ENCODE data around the gene DHRSX. TPM values are rescaled to one million over a fixed set of nuclear protein-coding genes. Genes with fewer than 3 reads are reported as not detected.

DHRSX gene
- total and polyA plus RNA-seq, 2 of the 13 experiments (the other 11 are each of a cell fraction or from before 2014, with no cell fraction given): 15.5 to 24.3 TPM

DNA sequence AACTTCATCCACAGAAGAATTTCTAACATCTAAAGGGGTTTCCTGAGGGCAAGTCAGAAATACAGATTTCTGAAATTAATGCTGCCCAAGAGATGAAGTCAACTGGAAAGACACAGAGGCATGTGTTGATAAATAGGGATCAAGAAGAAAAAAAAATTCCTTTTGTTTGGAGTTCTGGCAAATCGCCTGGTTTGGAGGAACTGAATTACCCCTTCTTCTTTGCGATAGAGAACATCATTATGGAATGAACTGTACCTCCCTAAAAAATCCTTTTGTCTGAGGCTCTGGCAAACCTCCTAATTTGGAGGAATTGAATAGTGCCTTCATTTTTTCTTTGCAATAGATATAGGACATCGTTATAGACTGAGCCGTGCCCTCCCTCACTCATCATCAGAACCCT lies 200.9 kb downstream of the DHRSX start (continued):
- no peak for TF ChIP-seq ZNF10 (CRISPR knock-in tag; IDR thresholded peaks at IDR 0.05; ENCODE audit: borderline replicate concordance, low read depth)

DNA sequence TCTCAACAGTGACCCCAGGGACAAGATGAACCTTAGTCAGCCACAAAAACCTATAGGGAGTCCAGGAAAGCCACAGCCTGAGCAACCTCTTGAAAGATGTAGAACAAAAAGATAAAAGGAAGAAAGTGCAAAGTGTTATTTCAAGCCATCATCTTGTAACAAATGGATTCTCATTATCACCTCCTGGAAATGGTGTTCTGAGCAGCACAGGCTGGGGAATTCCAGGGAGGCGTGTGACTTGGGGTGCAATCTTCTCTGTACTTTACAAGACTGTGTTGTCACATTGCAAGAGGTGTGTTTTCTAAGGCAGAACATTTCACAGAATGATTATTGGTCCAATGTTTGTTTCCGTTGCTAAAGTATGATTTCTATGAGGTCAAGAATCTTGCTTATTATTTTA lies 214.0 kb downstream of the DHRSX start:
- POLR2A ChIA-PET: no interaction called here
- H4K20me1 ChIP-seq (ENCODE audit: insufficient read depth, low read length): no peaks in the 10 kb centered on the region
- H3K79me2 ChIP-seq (ENCODE audit: insufficient read depth, low read length): no peaks in the 10 kb centered on the region
- no peak for ATAC-seq
- H3K9ac ChIP-seq (ENCODE audit: insufficient read depth, low read depth, low read length): no peak overlapping the region
- intact Hi-C loops (cut with micrococcal nuclease; ENCODE audit: unreplicated experiment) (no loop called here), in situ Hi-C loops (cut with HindIII; ENCODE audit: extremely low pct_ligation_motif_present, low pct_unique_long_range_greater_than_20kb) (no loop called here)
- no peak overlapping the region for H2AFZ ChIP-seq (ENCODE audit: low read length)
- no peak for FAIRE-seq
- peaks cover 0 to 19% of the 10 kb centered on the region in 2 experiments; a peak in 4 of 5 replicates for H3K36me3 ChIP-seq (replicated peaks in 1 of 2; ENCODE audit: control insufficient read depth in 1 of 2, insufficient read depth in 2 of 2, low read length in 2 of 2)
- H3K4me1 ChIP-seq (ENCODE audit: insufficient read depth, low read length): no peaks in the 10 kb centered on the region
- 94% methylated on average over 2 of the region's 2 CpGs for WGBS (ENCODE audit: low lambda C conversion rate)
- H3K27me3 ChIP-seq (ENCODE audit: control insufficient read depth in 1 of 2, insufficient read depth in 2 of 2, low read length in 2 of 2): no peaks in the 10 kb centered on the region
- BruUV-seq (replicated peaks): no TSS peak
- H3K9me3 ChIP-seq (ENCODE audit: low read length): no peaks in the 10 kb centered on the region
- DNase-seq (ENCODE audit: low spot score): no peak
- CTCF ChIA-PET (ENCODE audit: low intra/inter-chr PET ratio, low total read pairs): no interaction called here
- no peak overlapping the region for H3K4me2 ChIP-seq (ENCODE audit: low read depth, low read length)
- TF ChIP-seq ETV5 (CRISPR knock-in tag; IDR thresholded peaks at IDR 0.05; ENCODE audit: borderline replicate concordance) (no peak), CBX2 (IDR thresholded peaks at IDR 0.05; ENCODE audit: low read depth, low read length) (no peak), CBX2 (CRISPR knock-in tag; IDR thresholded peaks at IDR 0.05; ENCODE audit: low read depth) (no peak), ZNF567 (CRISPR knock-in tag; IDR thresholded peaks at IDR 0.05; ENCODE audit: borderline replicate concordance) (no peak), GATAD2A (CRISPR knock-in tag; IDR thresholded peaks at IDR 0.05) (no peak), ZKSCAN1 (IDR thresholded peaks at IDR 0.05; ENCODE audit: low read length) (no peak)
- TF ChIP-seq, protein P1, sequence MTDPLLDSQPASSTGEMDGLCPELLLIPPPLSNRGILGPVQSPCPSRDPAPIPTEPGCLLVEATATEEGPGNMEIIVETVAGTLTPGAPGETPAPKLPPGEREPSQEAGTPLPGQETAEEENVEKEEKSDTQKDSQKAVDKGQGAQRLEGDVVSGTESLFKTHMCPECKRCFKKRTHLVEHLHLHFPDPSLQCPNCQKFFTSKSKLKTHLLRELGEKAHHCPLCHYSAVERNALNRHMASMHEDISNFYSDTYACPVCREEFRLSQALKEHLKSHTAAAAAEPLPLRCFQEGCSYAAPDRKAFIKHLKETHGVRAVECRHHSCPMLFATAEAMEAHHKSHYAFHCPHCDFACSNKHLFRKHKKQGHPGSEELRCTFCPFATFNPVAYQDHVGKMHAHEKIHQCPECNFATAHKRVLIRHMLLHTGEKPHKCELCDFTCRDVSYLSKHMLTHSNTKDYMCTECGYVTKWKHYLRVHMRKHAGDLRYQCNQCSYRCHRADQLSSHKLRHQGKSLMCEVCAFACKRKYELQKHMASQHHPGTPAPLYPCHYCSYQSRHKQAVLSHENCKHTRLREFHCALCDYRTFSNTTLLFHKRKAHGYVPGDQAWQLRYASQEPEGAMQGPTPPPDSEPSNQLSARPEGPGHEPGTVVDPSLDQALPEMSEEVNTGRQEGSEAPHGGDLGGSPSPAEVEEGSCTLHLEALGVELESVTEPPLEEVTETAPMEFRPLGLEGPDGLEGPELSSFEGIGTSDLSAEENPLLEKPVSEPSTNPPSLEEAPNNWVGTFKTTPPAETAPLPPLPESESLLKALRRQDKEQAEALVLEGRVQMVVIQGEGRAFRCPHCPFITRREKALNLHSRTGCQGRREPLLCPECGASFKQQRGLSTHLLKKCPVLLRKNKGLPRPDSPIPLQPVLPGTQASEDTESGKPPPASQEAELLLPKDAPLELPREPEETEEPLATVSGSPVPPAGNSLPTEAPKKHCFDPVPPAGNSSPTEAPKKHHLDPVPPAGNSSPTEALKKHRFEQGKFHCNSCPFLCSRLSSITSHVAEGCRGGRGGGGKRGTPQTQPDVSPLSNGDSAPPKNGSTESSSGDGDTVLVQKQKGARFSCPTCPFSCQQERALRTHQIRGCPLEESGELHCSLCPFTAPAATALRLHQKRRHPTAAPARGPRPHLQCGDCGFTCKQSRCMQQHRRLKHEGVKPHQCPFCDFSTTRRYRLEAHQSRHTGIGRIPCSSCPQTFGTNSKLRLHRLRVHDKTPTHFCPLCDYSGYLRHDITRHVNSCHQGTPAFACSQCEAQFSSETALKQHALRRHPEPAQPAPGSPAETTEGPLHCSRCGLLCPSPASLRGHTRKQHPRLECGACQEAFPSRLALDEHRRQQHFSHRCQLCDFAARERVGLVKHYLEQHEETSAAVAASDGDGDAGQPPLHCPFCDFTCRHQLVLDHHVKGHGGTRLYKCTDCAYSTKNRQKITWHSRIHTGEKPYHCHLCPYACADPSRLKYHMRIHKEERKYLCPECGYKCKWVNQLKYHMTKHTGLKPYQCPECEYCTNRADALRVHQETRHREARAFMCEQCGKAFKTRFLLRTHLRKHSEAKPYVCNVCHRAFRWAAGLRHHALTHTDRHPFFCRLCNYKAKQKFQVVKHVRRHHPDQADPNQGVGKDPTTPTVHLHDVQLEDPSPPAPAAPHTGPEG (CRISPR knock-in tag; IDR thresholded peaks at IDR 0.05): no peak
- TF ChIP-seq, protein P2, sequence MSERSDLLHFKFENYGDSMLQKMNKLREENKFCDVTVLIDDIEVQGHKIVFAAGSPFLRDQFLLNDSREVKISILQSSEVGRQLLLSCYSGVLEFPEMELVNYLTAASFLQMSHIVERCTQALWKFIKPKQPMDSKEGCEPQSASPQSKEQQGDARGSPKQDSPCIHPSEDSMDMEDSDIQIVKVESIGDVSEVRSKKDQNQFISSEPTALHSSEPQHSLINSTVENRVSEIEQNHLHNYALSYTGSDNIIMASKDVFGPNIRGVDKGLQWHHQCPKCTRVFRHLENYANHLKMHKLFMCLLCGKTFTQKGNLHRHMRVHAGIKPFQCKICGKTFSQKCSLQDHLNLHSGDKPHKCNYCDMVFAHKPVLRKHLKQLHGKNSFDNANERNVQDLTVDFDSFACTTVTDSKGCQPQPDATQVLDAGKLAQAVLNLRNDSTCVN (CRISPR knock-in tag; IDR thresholded peaks at IDR 0.05; ENCODE audit: borderline replicate concordance): no peak
- H3K27ac ChIP-seq (ENCODE audit: extremely low read length, insufficient read depth, low read length): no peak overlapping the region
- H3K4me3 ChIP-seq (replicated peaks in 1 of 3; ENCODE audit: insufficient read depth in 1 of 3, low read depth in 2 of 3, low read length in 3 of 3): no peak overlapping the region

All from HepG2 (cell line).